Stimulated activated CD4-positive, alpha-beta T cell treated with anti-CD3 and anti-CD28 coated beads, Interleukin-1b, Interleukin-23, amount 100 ng/mL, for 4 hours (primary cell): ENCODE data around the gene SCP2.
"Not testable (repeated sequence)": the region's sequence is repeated elsewhere in the genome, so short reads cannot be mapped to it uniquely, and the experiment has no call there.

ENCODE experiments used
- DNase-seq, 2 donors: peaks; one replicate each; pipeline ENCODE4 v3.0.0-alpha.2; 2020; ENCODE audit warnings: low read depth in 2 of 2

SCP2 gene

DNA sequence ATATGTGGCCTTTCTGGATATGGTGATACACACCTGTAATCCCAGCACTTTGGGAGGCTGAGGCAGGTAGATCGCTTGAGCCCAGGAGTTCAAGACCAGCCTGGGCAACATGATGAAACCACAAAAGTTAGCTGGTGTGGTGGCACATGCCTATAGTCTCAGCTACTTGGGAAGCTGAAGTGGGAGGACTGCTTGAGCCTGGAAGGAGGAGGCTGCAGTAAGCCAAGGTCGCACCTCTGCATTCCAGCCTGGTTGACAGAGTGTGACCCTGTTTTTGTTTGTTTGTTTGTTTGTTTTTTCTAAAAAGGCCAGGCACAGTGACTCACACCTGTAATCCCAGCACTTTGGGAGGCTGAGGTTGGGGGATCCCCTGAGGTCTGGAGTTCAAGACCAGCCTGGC, 42.2 kb downstream of the SCP2 start:
- not testable (repeated sequence) for DNase-seq

DNA sequence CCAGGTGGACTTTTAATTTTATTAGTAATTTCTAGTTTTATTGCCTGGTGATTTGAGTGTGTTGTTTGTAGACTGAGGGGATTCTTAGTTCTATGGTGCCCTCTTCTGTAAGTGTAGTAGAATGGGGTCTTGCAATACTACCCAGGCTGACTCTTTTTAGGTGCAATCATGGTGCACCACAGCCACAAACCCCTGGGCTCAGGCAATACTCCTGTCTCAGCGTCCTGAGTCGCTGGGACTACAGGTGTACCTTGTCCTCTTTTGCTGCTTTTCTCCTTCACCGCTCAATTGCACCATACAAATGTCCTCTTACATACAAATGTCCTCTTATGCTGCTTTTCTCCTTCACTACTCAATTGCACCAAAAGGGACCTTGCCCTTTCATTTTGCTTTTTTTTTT, 43.1 kb downstream of the SCP2 start:
- no peak for DNase-seq

DNA sequence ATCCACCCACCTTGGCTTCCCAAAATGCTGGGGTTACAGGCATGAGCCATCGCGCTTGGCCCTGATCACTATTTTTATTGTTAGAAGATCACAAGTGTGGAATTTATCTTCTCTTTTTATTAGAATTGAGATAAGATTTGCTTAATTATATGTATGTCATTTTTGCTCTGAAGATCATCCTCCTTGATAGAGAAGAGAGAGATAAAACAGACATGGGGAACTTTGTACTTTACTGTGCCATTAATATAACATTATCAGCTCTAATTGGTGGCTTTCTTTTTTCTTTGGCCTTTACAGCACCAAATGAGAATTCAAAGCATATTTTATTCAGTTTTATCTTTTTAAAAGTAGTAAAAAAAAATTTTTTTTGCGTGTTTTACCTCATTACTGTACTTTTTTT, 46.8 kb downstream of the SCP2 start:
- no peak for DNase-seq

DNA sequence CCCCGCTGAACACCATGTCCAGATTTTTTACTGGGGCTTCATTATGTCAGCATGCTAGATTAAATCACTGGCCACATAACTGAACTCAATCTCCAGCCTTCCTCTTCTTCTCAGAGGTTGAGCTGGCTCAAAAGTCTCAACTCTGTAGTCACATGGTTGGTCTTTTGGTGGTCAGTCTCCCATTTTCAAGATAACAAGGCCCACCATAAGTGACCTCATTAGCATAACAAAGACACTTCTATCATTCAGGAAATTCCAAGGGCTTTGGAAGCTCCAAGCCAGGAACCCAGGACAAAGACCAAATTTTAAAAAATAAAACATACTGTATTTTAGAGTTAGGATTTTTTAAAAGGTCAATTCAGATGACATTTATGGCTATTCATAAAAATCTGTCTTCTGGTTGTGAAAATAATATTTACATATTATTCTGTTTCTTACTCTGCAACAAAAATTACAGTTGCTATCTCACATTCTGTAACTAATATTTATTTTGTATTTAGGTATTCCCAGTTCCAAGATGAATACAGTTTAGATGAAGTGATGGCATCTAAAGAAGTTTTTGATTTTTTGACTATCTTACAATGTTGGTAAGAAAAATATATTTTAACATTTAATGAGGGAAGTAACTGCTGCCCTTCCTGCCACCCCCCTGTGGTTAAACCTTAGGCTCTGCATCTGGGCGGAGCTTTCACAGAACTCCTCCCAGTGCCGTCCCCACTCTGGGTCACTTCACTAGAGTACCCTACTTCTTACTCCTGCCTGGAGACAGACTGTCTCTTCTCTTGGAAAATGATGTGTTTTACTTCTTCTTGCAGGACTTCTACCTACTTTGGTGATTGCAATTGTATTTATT, 49.3 kb downstream of the SCP2 start:
- DNase-seq: no peak

DNA sequence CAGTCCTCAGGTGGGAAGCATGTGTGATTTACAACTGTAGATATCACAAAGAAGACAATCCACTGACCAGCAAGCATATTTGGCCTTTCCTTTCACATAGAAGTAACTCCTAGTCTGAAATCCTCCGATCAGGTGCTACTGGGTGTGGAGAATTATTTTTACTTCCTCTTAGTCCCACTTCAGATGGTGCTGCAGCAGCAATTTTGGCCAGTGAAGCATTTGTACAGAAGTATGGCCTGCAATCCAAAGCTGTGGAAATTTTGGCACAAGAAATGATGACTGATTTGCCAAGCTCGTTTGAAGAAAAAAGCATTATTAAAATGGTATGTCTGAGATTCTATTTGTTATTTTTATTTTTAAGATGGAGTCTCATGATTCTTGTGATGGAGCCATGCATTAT, 51.0 kb downstream of the SCP2 start:
- DNase-seq: no peak

DNA sequence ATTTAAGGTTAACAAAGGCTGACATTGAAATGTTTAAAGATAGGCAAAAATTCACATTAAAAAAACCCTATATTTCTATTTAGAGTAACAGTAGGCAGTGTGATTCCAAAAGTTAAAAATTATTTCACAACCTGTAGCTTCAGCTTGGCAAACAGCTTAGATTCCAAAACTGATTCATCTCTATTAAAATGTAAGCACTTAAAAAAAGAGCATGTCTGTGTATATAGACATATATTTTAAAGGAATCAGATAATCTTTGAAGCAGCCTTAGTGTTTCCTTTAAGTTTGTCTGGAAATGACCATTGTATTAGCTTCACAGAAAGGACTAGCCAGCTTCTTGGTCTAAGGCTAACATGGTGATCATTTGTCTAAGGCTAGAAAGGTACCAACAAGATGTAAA, 65.7 kb downstream of the SCP2 start:
- DNase-seq: not testable (repeated sequence)

DNA sequence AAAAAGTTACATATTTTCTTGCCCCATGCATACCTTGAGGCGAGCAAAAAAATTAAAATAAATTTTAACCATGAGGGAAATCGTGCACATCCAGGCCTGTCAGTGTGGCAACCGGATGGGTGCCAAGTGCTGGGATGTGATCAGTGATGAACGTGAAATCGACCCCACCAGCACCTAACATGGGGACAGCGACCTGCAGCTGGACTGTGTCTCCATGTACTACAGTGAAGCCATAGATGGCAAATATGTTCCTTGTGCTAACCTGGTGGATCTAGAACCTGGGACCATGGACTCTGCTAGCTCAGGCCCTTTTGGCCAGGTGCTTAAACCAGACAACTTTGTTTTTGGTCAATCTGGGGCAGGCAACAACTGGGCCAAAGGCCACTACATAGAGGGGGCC, 67.6 kb downstream of the SCP2 start:
- DNase-seq: no peak

DNA sequence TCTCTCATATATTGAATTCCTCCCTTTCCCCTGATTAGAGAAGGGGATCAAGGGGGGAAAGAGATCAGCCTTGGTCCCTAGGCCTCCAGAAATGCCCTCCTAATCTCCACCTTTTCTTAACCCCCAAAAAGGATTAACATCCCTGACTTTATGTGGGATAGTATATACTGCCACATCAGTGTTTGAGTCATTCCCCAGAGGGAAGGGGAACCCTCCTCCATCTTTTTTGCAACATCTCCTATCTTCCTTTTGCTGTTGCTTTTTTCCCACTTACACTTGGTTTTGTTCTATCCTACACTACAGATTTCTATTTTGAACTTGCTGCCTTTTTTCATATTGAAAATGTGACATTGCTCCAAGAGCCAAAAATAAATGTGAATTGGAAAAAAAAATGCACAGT, 69.6 kb downstream of the SCP2 start:
- DNase-seq: no peak

DNA sequence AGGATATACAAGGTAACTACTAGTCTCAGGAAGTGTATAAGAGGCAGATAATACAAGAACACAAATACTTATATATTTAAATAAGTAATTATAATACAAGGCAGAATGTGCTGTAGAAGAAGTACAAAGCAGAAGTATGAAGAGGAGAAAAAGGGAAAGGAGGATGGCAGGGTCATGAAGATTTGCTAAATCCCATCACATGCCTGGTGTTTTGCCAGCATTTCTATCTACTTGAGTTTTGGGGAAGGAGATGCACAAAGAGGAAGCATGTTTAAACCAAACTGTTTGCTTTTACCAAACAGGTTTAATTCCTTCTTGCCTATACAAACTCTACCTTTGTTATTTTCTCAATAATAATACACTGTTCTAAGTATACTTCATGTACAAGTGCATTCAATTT, 74.1 kb downstream of the SCP2 start:
- no peak for DNase-seq

DNA sequence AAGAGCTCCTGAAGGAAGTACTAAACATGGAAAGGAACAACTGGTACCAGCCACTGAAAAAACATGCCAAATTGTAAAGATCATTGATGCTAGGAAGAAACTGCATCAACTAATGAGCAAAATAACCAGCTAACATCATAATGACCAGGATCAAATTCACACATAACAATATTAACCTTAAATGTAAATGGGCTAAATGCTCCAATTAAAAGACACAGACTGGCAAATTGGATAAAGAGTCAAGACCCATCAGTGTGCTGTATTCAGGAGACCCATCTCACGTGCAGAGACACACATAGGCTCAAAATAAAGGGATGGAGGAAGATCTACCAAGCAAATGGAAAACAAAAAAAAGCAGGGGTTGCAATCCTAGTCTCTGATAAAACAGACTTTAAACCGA, 79.5 kb downstream of the SCP2 start:
- not testable (repeated sequence) for DNase-seq

DNA sequence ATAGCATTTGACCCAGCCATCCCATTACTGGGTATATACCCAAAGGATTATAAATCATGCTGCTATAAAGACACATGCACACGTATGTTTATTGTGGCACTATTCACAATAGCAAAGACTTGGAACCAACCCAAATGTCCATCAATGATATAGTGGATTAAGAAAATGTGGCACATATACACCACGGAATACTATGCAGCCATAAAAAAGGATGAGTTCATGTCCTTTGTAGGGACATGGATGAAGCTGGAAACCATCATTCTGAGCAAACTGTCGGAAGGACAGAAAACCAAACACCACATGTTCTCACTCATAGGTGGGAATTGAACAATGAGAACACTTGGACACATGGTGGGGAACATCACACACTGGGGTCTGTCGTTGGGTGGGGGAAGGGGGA, 83.2 kb downstream of the SCP2 start:
- DNase-seq: not testable (repeated sequence)

DNA sequence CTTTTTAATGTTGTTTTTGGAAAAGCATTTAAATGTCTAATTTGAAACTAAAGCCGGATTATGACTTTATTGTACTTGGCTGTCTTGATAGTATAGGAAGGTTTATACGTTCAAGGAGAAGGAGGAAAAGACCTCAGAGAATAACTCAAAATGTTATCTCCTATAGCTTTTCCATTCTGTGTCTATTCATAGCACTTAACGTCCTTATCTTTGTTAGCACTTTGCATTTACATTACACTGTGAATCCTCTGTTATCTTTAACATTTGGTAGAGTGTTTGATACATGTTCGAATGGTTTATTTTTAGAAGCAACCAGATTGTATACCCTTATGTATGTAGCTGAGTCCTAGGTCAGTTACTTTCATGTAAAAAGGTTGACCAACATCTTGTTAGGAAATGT, 84.1 kb downstream of the SCP2 start:
- no peak for DNase-seq

DNA sequence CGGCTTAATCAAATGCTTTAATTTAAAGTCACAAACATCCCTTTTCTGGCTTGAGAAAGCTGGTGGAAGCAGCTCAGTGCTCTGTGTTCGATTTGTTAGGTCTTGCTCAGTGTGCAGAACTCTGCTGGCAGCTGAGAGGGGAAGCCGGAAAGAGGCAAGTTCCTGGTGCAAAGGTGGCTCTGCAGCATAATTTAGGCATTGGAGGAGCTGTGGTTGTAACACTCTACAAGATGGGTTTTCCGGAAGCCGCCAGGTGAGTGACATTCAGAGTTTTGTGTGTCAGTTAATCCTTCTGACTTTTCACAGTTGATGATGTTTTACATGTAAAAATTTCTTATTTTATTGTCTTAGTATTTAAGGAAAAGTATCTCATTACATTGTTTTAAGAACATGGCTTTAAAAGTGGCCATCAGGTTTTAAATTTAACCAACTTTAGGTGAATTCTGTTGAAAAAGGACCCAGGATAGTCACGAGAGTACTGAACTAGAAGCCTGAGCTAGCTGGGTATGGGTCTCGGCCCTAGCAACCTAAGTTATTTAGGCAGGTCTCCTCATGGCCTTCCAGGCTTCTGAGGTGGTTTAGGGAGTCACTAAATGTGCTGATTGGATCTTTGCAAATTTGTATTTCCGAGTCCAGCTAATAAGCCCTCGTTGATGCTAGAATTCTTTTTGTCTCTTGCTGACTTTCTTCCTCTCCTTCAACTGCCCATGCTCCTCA, 87.9 kb downstream of the SCP2 start:
- DNase-seq: peak; percentile 32 to 56

DNA sequence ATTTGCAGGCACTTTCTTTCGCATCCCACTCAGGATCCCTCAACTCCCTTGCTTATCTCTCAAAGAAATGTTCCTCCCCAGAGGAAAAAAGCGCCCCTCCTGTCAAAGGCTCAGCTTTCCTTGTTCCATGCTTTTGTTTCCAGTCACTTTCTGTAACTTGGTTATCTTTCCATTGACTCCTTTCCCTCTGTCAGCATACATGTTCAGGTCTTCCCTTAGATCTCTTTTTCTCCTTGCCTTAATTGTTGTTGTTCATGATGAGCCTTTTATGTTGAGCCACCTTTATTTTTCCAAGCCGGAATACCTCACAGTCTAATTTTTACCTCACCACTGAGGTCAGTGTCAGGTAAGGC, 88.4 kb downstream of the SCP2 start:
- DNase-seq: no peak

DNA sequence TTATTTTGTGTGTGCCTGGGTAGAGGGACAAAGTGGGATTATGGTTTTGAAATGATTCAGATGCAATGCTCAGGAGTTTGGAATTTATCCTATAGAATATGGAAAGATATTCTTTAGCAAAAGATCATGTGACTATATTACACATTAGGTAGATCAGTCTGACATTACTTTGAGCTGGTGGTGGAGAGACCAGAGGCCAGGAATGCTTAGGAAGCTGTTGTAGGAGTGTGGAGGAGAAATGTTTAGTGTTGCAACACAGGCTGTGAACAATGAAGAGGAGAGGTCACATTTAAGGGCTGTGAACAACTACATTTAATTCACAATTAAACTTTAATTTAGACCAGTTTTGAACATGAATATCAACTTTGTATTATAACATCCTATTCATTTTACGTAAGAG, 89.6 kb downstream of the SCP2 start:
- no peak for DNase-seq

DNA sequence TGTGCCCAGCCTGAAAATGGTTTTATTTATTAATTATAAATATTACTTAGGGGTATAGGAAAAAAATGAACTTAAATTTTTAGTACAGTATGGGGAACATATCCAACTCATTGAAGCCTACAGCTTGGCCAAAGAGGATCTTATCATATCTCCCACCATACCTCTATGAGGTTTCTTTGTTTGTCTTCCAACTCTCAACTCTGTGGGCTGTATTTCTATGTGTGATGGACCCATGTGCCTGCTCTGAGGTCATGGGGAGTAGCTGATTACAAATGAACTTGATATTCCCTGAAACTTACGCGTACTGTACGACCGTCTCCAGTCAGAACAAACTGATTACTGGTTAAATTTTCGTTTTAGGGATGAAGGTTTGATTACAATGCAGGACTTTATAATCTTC, 93.5 kb downstream of the SCP2 start:
- DNase-seq: no peak

DNA sequence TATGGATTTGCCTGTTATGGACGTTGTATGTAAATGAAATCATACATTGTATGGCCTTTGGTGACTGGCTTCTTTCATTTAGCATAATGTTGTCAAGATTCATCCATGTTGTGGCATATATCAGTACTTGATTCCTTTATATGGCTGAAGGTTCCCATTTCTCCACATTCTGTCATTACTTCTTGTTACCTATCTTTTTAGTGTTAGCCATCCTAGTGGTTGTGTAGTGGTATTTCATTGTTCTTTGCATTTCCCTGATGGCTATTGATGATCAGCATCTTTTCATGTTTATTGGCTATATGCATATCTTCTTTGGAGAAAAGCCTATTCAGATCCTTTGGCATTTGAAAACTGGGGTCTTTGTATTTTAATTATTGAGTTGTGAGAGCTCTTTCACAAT, 95.1 kb downstream of the SCP2 start:
- DNase-seq: no peak

DNA sequence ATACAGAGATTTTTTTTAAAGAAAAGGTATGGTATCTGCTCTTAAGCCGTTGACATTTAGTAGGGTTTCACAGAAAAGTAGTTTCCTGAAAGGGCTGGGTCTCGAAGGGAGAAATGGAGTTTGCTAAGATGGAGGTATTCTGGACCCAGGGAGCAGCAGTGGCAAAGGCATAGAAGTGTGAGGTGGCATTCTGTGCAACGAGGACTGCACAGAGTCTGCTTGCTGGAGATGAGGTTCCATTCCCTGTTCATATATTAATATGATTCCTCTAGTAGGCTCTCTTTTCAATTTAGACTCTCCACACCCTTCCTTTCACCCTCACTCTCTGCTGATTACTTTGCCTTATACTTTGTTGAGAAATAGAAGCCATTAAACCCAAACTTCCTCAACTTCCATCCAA, 96.5 kb downstream of the SCP2 start:
- DNase-seq: no peak

DNA sequence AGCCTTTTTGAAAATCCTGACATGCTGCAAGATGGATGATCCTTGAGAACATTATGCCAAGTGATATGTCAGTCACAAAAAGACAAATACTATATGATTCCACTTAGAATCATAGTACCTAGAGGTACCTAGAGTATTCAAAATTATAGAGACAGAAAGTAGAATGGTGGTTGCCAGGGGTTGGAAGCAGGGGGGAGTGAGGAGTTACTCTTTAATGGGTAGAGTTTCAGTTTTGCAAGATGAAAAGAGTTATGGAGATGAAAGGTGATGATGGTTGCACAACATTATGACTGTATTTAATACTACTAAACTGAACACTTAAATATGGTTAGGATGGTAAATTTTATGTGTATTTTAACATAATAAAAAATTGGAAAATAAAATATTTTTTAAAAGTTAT, 97.0 kb downstream of the SCP2 start:
- no peak for DNase-seq

DNA sequence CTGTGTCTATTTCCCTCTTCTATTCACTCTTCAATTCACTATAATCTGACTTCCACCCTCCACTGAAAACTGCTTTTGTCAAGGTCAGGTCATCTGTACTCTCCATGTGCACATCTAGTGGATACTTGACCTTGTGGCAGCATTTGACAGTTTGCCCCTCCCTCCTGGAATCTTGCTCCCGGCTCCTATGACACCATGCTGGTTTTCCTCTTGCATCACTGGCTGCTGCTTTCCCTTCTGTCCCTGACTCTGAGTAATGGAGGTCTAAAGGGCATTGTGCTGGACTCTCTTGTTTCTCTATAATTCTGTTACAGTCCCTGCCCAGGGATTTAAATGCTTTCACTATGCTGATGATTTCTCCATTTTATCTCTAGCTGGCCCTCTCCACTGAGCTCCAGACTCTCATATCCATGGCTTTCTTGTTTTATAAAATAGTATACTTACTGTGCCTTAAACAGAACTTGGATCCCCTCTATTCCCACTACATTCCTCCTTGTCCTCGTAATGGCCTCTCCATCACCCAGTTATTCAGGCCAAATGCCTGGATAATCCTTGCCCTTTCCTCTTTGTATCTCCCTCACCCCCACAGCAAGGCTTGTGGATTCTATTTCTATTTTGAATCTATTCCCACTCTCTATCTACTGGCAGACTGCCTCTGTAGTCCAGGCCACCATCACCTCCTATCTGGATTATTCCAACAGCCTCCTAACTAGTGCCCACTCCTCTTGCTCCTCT, 98.1 kb downstream of the SCP2 start:
- no peak for DNase-seq

DNA sequence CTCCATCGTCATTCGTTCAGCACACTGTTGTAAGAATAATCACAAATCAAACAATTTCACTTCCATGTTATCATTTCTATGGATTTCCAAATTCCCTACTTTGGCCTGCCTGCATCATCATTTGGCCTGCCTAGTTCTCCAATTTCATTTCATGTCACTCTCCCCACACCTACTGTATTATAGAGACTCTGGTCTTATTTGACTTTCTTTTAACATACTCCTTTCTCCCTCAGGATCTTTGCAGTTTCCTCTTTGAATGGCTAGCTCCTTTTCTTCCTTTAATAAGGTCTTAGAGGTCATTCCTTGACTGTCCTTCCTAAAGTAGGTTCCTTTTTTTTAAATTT, 98.7 kb downstream of the SCP2 start:
- DNase-seq: no peak

DNA sequence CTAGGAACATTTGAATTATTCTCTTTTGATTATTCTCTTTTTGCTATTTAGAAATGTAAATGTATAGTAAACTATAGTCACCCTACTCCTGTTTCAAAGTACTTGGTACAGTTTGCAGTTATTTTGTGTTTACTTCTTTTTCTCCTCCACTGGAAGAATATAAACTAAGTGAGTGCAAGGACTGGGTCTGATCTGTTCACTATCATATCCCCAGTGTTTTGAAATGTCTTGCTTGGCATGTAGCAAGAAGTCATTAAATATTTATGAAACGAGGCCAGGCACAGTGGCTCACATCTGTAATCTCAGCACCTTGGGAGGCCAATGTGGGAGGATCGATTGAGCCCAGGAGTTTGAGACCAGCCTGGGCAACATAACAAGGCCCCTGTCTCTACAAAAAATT, 99.2 kb downstream of the SCP2 start:
- DNase-seq: no peak

DNA sequence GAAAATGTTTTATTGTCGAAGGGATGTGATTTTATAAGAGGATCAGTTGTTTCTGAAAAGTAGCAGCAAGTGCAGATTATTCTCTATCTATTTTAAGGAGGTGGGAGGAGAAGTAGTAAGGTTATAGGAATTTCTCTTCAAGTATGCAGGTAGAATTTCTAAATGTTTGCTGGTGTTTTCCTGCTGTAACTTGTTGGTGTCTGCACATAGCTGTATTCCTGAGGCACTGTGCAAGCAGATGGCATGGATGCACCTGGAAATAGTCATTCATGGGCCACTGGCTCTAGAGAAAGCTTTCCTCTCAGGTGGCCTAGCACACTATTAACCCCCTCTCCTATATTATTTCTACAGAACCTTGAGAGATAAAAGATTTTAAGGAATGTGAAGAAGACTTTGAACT, 104.7 kb downstream of the SCP2 start:
- DNase-seq: no peak
